Ureter (tissue), 1 donor: Measurements from ENCODE around the gene COMTD1. TPM values are rescaled to one million over a fixed set of nuclear protein-coding genes. Genes with fewer than 3 reads are reported as not detected.

Source experiments
- DNase-seq: peaks from one replicate; pipeline ENCODE4 v3.0.0-alpha.2; 2020; ENCODE audit warnings: low spot score
- total RNA-seq: library from RNA; stranded (reverse); gene quantifications from one replicate; pipeline ENCODE4 v1.2.4, GENCODE V29; 2023
- donor health status: DM: yes; HTN: yes; CAD: no.

The COMTD1 gene
- 34.6 TPM for total RNA-seq

- peak; percentile 96 for DNase-seq
These were observed at the start of gene COMTD1 for GRCh38 chr10:75235375-75236177. Gene COMTD1, minus strand, starts transcription at chr10:75235957. Its CDS starts 29 bp downstream, at chr10:75235928.

GRCh38 chr10:75283671-75284470, 48.1 kb upstream of the COMTD1 start:
- DNase-seq, result no peak

- peak; percentile 38 for DNase-seq
These were observed 47.4 kb upstream of the COMTD1 start for GRCh38 chr10:75283078-75283670.

- no peak for DNase-seq
These were observed 46.2 kb upstream of the COMTD1 start for GRCh38 chr10:75281974-75282373.

GRCh38 chr10:75280236-75280635, 44.5 kb upstream of the COMTD1 start:
- no peak for DNase-seq

GRCh38 chr10:75276069-75276872, 40.5 kb upstream of the COMTD1 start:
- no peak for DNase-seq

GRCh38 chr10:75272896-75273295, 37.1 kb upstream of the COMTD1 start:
- no peak for DNase-seq

GRCh38 chr10:75272094-75272493, 36.3 kb upstream of the COMTD1 start:
- DNase-seq, result no peak

- no peak for DNase-seq
These were observed 33.8 kb upstream of the COMTD1 start for GRCh38 chr10:75269605-75270004.

GRCh38 chr10:75266945-75267344, 31.2 kb upstream of the COMTD1 start:
- no peak for DNase-seq

GRCh38 chr10:75265856-75266255, 30.1 kb upstream of the COMTD1 start:
- DNase-seq, result no peak

- DNase-seq, result no peak
These were observed 28.0 kb upstream of the COMTD1 start for GRCh38 chr10:75263806-75264205.

- DNase-seq, result no peak
These were observed 26.3 kb upstream of the COMTD1 start for GRCh38 chr10:75261813-75262705.

GRCh38 chr10:75260990-75261389, 25.2 kb upstream of the COMTD1 start:
- DNase-seq, result no peak

- DNase-seq, result no peak
These were observed 19.0 kb upstream of the COMTD1 start for GRCh38 chr10:75254739-75255138.

GRCh38 chr10:75253281-75254220, 17.8 kb upstream of the COMTD1 start:
- no peak for DNase-seq

- DNase-seq, result no peak
These were observed 15.2 kb upstream of the COMTD1 start for GRCh38 chr10:75250934-75251333.

GRCh38 chr10:75247797-75248196, 12.0 kb upstream of the COMTD1 start:
- no peak for DNase-seq

- no peak for DNase-seq
These were observed 10.7 kb upstream of the COMTD1 start for GRCh38 chr10:75246506-75246905.
